Muscle of leg (tissue), 11 donors: ENCODE measurements around the gene SLC35F6. TPM values are rescaled to one million over a fixed set of nuclear protein-coding genes. Genes with fewer than 3 reads are reported as not detected.
"Not testable (repeated sequence)": the region's sequence is repeated elsewhere in the genome, so short reads cannot be mapped to it uniquely, and the experiment has no call there.

Experiments used
- DNase-seq: peaks from one replicate; pipeline ENCODE4 v3.0.0; 2013
- H3K27ac ChIP-seq: one replicate; pipeline ENCODE4 v1.5.1; 2013; ENCODE audit warnings: mild to moderate bottlenecking, low read length, control low read depth
- H3K27me3 ChIP-seq: one replicate; pipeline ENCODE4 v1.6.1; 2013; ENCODE audit warnings: low read length; ENCODE audit not compliant: control insufficient read depth, insufficient read depth
- H3K36me3 ChIP-seq: one replicate; pipeline ENCODE4 v1.6.1; 2013; ENCODE audit warnings: low read length; ENCODE audit not compliant: control insufficient read depth, insufficient read depth
- H3K4me1 ChIP-seq: one replicate; pipeline ENCODE4 v1.6.1; 2013; ENCODE audit warnings: low read length; ENCODE audit not compliant: control insufficient read depth, insufficient read depth
- H3K4me3 ChIP-seq: one replicate; pipeline ENCODE4 v1.5.1; 2013; ENCODE audit warnings: low read length, control low read depth
- H3K9me3 ChIP-seq: replicated peaks from 2 replicates; pipeline ENCODE4 v1.6.1; 2013; ENCODE audit warnings: low read depth, low read length; ENCODE audit not compliant: control insufficient read depth
- WGBS: methylation state at CpG from one replicate; pipeline ENCODE4 v1.1.5; 2013; ENCODE audit warnings: missing lambda C conversion rate; ENCODE audit not compliant: insufficient coverage; 5-methylcytosine and 5-hydroxymethylcytosine counted together
- polyA plus RNA-seq, 8 donors: library from polyadenylated mRNA; unstranded; fragments of 120-200 nt; gene quantifications; one replicate each; pipeline versions ENCODE4 v1.2.1 to v1.2.3, GENCODE V29; 2013; ENCODE audit warnings: inconsistent platforms in 1 of 8, low replicate concordance in 1 of 8; ENCODE audit not compliant: insufficient read length in 8 of 8, insufficient read depth in 1 of 8
- total RNA-seq: library from RNA; stranded (reverse); fragments of 120-200 nt; gene quantifications from one replicate; pipeline ENCODE4 v1.2.4, GENCODE V29; 2013

The SLC35F6 gene
- total and polyA plus RNA-seq, 9 donors: 7.3 to 11.8 (median 8.9) TPM

DNA sequence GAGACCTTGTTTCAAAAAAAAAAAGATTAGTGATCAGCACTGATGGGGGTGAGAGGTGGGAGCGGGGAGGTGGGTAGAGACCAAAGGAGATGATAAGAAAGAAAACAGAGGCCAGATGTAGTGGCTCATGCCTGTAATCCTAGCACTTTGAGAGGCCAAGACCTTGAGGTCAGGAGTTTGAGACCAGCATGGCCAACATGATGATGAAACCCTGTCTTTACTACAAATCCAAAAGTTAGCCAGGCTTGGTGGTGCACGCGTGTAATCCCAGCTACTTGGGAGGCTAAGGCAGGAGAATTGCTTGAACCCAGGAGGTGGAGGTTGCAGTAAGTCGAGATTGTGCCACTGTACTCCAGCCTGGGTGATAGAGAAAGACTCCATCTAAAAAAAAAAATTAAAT is 9.5 kb upstream of the SLC35F6 start:
- H3K27ac ChIP-seq: no peak overlapping the region
- H3K9me3 ChIP-seq: no peaks in the 10 kb centered on the region
- H3K4me1 ChIP-seq: peaks cover 5% of the 10 kb centered on the region
- peaks cover 3% of the 10 kb centered on the region for H3K27me3 ChIP-seq
- DNase-seq: no peak
- no peaks in the 10 kb centered on the region for H3K36me3 ChIP-seq
- no peak overlapping the region for H3K4me3 ChIP-seq
- WGBS: 100% methylated on average over 1 of the region's 4 CpGs

DNA sequence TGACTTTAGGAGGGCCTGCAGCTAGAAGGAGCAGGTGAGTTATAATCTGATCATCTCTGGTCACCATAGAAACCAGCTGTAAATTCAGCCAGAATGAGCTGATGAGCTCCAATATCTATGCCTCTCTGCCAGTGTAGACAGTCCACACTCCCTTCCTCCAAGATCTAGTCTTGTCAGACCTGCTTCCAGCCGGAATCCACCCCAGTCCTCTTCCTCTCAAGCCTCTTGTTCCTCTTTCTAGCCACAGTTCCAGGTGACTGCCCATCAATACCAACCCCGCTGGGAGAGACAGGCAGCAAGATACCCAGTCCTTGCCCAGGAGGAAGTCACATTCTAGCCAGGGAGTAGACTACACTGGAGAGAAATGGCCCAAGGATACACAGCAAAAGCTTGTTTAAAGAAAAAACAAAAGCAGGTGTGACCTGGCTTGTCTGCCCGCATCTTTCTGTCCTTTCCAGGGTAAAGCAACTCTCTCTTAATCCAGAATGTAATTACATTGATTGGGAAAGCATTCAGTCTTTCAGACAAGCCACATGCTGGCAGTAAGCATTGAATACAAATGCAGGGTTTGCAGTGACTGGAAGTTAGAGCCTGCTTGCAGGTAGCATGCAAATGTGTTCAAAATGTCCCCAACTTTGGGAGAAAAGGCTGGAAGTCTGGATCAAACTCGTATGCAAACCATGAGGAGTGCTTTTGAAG is 9.0 kb upstream of the SLC35F6 start:
- Histone ChIP-seq H3K36me3 (no peaks in the 10 kb centered on the region), H3K27ac (no peak overlapping the region), H3K9me3 (no peaks in the 10 kb centered on the region), H3K4me1 (peaks cover 5% of the 10 kb centered on the region), H3K27me3 (peaks cover 3% of the 10 kb centered on the region), H3K4me3 (no peak overlapping the region)
- DNase-seq: no peak
- WGBS: 41% methylated on average over 3 of the region's 4 CpGs

DNA sequence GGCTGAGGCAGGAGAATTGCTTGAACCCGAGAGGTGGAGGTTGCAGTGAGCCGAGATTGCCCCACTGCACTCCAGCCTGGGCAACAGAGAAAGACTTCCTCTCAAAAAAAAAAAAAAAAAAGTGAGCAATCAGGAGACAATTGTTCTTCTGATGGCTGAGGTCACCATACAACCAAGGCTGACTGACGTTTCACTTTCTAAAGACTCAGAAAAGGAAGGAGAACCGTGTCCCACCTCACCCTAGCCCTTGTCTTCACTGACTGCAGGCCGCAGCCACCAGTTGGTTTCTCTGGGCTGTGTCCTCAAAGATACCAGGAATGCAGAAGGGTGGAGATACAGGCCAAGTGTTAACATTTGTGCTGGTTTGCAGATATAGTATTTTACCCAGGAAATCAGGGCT is 7.7 kb upstream of the SLC35F6 start:
- peaks cover 3% of the 10 kb centered on the region for H3K27me3 ChIP-seq
- H3K9me3 ChIP-seq: no peaks in the 10 kb centered on the region
- H3K27ac ChIP-seq: no peak overlapping the region
- no peak for DNase-seq
- H3K36me3 ChIP-seq: no peaks in the 10 kb centered on the region
- H3K4me3 ChIP-seq: no peak overlapping the region
- 93% methylated on average over 2 of the region's 5 CpGs for WGBS
- H3K4me1 ChIP-seq: peaks cover 5% of the 10 kb centered on the region

DNA sequence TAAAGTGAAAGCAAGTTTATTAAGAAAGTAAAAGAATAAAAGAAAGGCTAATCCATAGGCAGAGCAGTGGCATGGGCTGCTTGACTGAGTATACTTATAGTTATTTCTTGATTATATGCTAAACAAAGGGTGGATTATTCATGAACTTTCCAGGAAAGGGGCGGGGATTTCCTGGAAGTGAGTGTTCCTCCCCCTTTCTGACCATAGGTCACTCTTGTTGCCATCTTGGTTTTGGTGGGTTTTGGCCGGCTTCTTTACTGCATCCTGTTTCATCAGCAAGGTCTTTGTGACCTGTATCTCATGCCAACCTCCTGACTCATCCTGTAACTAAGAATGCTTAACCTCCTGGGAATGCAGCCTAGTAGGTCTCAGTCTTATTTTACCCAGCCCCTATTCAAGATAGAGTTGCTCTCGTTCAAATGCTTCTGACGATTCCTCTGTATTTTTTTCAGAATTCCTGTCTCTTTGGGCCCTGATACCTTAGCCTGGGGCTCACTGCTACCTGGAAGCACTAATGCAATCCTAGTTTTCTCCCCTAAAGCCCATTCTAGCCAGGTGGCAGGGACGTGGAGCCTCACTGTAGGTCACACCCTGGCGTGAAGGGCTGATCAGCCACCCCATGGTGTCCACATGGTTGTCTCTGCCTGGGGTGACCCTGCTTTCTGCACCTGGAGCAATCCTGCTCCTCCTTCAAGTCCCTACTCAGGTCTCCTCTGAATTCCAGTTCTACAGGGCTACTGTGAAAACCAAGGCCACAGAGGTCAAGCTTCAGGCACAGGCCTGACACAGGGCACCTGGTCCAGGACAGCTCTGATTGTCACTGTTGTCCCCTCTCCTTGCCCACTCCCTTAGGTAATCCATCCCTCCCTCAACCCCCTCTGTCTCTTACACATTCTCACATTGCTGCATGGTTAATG is 6.0 kb upstream of the SLC35F6 start:
- Histone ChIP-seq H3K9me3 (no peaks in the 10 kb centered on the region), H3K36me3 (no peaks in the 10 kb centered on the region), H3K4me1 (peaks cover 5% of the 10 kb centered on the region), H3K4me3 (no peak overlapping the region), H3K27me3 (peaks cover 3% of the 10 kb centered on the region), H3K27ac (peak overlapping the region; percentile 20)
- DNase-seq: no peak
- WGBS: 47% methylated on average over 5 of the region's 6 CpGs

DNA sequence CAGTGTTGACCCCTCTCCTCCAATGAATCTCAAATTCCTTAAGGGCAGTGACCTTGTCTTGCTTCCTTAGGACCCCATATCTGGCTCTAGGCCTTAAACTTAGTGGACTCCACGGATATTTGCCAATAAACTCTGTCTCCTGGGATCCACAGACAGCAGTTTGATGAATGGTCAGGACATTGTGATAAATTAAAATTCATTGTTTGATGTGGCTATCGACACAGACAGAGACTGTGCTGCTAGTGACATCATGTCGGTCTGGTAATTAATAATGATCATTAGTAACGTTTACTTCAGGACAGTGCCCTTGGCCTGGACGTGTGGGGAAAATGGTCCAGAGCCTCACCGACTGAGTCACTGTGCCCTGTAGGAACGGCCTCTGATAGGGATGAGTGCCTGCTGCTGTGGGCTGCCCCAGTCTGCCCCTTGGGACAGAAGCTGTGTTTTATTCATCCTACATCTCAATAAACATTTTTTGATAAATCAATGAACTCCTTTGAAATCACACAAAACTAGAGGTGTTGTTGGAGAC is 5.2 kb upstream of the SLC35F6 start:
- peaks cover 10% of the 10 kb centered on the region for H3K4me1 ChIP-seq
- no peak for DNase-seq
- WGBS: 70% methylated on average over 7 of the region's 7 CpGs
- no peaks in the 10 kb centered on the region for H3K36me3 ChIP-seq
- no peak overlapping the region for H3K4me3 ChIP-seq
- H3K9me3 ChIP-seq: no peaks in the 10 kb centered on the region
- H3K27ac ChIP-seq: no peak overlapping the region
- H3K27me3 ChIP-seq: peaks cover 3% of the 10 kb centered on the region

DNA sequence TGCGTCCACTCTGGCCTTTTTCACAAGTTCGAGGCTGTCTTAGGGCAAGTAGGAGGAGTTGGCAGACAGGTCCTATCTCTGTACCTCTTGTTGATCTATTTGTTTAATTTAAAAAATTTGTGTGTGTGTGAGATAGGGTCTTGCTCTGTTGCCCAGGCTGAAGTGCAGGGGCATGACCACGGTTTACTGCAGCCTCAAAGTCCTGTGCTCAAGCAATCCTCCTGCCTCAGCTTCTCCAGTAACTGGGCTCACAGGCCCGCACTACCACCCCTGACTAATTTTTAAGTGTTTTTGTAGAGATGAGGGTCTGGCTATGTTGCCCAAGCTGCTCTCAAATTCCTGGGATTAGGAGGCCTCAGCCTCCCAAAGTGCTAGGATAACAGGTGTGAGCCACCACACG is 4.2 kb upstream of the SLC35F6 start:
- Histone ChIP-seq H3K9me3 (no peaks in the 10 kb centered on the region), H3K4me1 (peaks cover 13% of the 10 kb centered on the region), H3K4me3 (no peak overlapping the region), H3K27ac (no peak overlapping the region), H3K27me3 (peaks cover 3% of the 10 kb centered on the region), H3K36me3 (no peaks in the 10 kb centered on the region)
- DNase-seq: no peak
- WGBS: 67% methylated on average over 1 of the region's 5 CpGs

DNA sequence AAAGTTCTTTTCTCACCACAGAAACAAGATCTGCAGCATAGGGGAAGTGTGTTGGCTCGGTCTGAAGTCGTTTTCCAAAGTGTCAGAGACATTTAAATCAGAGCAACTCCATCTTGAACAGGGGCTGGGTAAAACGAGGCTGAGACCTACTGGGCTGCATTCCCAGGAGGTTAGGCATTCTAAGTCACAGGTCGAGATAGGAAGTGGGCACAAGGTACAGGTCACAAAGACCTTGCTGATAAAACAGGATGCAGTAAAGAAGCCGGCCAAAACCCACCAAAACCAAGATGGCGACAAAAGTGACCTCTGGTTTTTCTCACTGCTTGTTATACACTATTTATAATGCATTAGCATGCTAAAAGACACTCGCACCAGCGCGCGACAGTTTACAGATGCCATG is 3.1 kb upstream of the SLC35F6 start:
- not testable (repeated sequence) for H3K9me3 ChIP-seq, DNase-seq, H3K27me3 ChIP-seq, H3K4me3 ChIP-seq, H3K36me3 ChIP-seq, H3K27ac ChIP-seq
- peaks cover 20% of the 10 kb centered on the region for H3K4me1 ChIP-seq
- 45% methylated on average over 2 of the region's 10 CpGs for WGBS

DNA sequence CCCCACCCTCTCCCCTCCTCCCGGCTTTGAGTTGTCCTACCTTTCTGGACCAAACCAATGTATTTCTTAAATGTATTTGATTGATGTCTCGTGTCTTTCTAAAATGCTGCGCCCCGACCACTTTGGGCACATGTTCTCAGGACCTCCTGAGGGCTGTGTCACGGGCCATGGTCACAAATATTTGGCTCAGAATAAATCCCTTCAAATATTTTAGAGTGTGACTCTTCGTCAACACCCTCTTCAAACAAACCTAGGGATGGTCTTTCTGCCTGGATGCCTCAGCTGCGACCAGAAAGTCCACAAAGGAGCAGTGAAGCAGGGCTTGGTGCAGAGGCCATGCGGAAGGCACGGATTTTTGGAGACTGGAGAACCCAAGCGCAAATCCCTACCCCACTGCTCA is 1.1 kb upstream of the SLC35F6 start:
- H3K9me3 ChIP-seq: no peaks in the 10 kb centered on the region
- peaks cover 20% of the 10 kb centered on the region for H3K4me1 ChIP-seq
- peaks cover 5% of the 10 kb centered on the region for H3K36me3 ChIP-seq
- no peaks in the 10 kb centered on the region for H3K27me3 ChIP-seq
- H3K4me3 ChIP-seq: no peak overlapping the region
- WGBS: 91% methylated on average over 5 of the region's 10 CpGs
- H3K27ac ChIP-seq: no peak overlapping the region
- DNase-seq: no peak

DNA sequence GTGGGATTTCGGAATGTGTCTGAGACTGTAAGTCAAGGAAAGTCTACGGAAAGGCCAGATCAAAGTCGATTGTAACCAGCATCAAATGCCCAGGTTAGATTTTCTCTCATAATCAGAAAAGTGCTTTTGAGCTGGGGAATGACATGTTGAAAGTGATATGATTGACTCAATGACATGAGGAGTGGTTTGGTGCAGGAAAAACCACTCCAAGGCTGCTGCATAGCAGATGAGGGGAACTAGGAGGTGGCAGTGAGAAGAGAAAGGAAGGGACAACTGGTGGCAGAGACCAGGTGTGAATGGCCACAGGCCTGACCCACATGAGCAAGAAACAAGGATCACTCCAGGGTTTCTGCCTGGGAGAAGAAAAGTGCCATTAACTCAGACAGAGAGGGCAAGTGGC is 822 bp downstream of the SLC35F6 start:
- peak overlapping the region; percentile 95 for H3K4me3 ChIP-seq
- no peak for DNase-seq
- 0% methylated on average over 1 of the region's 3 CpGs for WGBS
- H3K36me3 ChIP-seq: peaks cover 9% of the 10 kb centered on the region
- H3K9me3 ChIP-seq: no peaks in the 10 kb centered on the region
- peaks cover 20% of the 10 kb centered on the region for H3K4me1 ChIP-seq
- H3K27ac ChIP-seq: peak overlapping the region; percentile 21
- H3K27me3 ChIP-seq: no peaks in the 10 kb centered on the region

DNA sequence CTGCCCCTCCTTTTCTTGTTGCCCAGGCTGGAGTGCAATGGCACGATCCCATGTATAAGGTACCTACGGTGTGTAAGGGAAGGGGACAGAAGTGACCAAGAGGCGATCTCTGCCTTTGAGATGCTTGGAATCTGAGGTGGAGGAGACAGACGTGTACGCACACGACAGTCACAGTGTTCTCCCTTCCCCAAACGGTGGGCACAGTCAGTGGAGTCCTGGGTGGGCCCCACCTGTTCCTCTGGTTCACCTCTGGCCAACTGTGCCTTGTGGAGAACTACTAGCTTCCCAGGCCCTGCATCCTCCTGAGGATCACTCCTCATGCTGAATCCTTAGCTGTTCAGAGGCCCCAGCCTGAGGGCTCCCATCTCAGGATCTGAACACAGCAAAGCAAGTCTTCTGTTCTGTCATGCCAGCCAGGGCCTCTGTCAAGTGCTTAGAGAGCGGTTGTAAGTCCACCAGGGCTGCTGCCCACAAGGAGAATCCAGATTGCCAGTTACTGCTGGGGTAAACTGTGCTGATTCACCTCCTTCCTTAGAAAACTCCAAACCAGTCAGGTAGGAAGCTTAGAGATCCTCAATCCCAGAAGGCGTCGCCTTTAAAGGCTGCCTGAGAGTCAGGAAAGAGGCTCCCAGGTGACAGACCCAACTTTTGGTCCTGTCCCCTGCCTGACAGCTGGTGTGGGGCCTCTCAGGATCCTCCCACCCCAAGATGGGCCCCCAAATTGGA is 1.6 kb downstream of the SLC35F6 start:
- peaks cover 22% of the 10 kb centered on the region for H3K4me1 ChIP-seq
- H3K27ac ChIP-seq: no peak overlapping the region
- WGBS: 75% methylated on average over 8 of the region's 10 CpGs
- H3K36me3 ChIP-seq: peaks cover 9% of the 10 kb centered on the region
- DNase-seq: no peak
- H3K27me3 ChIP-seq: no peaks in the 10 kb centered on the region
- no peak overlapping the region for H3K4me3 ChIP-seq
- H3K9me3 ChIP-seq: no peaks in the 10 kb centered on the region
